ENCODE measurements around the gene SYCP1.

- TF ChIP-seq CTCF (IDR thresholded peaks at IDR 0.05) = no peak
- no peak for TF ChIP-seq POLR2A (IDR thresholded peaks at IDR 0.05)
- no peak for TF ChIP-seq POLR2AphosphoS5 (IDR thresholded peaks at IDR 0.05)
- no peak for TF ChIP-seq EP300 (IDR thresholded peaks at IDR 0.05)
Measured at GRCh38 chr1:114819869-114820268, 34.8 kb upstream of the SYCP1 start.
